ENCODE data around the gene TUFT1. TPM values are rescaled to one million over a fixed set of nuclear protein-coding genes. Genes with fewer than 3 reads are reported as not detected.
"Not testable (repeated sequence)": the region's sequence is repeated elsewhere in the genome, so short reads cannot be mapped to it uniquely, and the experiment has no call there.

The TUFT1 gene
- total RNA-seq, 1 donor from 2014 or later = 17.3 TPM

GRCh38 chr1:151618470-151618869 lies 78.4 kb downstream of the TUFT1 start:
- H3K27ac Mint-ChIP-seq = no peak overlapping the region
- no peaks in the 10 kb centered on the region for H3K27me3 Mint-ChIP-seq (ENCODE audit: low read depth)
- no peaks in the 10 kb centered on the region for H3K36me3 Mint-ChIP-seq
- no peak overlapping the region for H3K4me3 Mint-ChIP-seq
- H3K4me1 Mint-ChIP-seq = peaks cover 38% of the 10 kb centered on the region
- TF ChIP-seq, protein P1, sequence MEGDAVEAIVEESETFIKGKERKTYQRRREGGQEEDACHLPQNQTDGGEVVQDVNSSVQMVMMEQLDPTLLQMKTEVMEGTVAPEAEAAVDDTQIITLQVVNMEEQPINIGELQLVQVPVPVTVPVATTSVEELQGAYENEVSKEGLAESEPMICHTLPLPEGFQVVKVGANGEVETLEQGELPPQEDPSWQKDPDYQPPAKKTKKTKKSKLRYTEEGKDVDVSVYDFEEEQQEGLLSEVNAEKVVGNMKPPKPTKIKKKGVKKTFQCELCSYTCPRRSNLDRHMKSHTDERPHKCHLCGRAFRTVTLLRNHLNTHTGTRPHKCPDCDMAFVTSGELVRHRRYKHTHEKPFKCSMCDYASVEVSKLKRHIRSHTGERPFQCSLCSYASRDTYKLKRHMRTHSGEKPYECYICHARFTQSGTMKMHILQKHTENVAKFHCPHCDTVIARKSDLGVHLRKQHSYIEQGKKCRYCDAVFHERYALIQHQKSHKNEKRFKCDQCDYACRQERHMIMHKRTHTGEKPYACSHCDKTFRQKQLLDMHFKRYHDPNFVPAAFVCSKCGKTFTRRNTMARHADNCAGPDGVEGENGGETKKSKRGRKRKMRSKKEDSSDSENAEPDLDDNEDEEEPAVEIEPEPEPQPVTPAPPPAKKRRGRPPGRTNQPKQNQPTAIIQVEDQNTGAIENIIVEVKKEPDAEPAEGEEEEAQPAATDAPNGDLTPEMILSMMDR (IDR thresholded peaks at IDR 0.05; ENCODE audit: unreplicated experiment) = no peak
- H3K9me3 Mint-ChIP-seq = no peaks in the 10 kb centered on the region
- DNase-seq (ENCODE audit: low spot score in 2 of 2, unreplicated experiment in 2 of 2) = no peak

DNA sequence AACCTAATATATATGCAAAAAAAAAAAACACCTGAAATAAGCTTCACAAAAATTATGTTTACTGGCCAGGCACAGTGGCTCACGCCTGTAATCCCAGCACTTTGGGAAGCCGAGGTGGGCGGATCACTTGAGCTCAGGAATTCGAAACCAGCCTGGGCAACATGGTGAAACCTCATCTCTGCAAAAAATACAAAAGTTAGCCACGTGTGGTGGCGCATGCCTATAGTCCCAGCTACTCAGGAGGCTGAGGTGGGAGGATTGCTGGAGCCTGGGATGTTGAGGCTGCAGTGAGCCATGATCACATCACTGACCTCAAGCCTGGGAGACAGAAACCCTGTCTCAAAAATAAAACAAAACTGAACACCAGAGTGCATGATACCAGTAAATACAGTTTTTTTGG lies 78.9 kb downstream of the TUFT1 start:
- H3K4me1 Mint-ChIP-seq = peaks cover 33% of the 10 kb centered on the region
- H3K36me3 Mint-ChIP-seq; H3K27me3 Mint-ChIP-seq (ENCODE audit: low read depth); H3K4me3 Mint-ChIP-seq; H3K27ac Mint-ChIP-seq; DNase-seq (ENCODE audit: low spot score in 2 of 2, unreplicated experiment in 2 of 2); H3K9me3 Mint-ChIP-seq: not testable (repeated sequence)

GRCh38 chr1:151619489-151620093 lies 79.5 kb downstream of the TUFT1 start:
- Mint-ChIP-seq H3K9me3 (no peaks in the 10 kb centered on the region), H3K4me1 (peaks cover 29% of the 10 kb centered on the region), H3K27me3 (ENCODE audit: low read depth) (no peaks in the 10 kb centered on the region), H3K27ac (peak overlapping the region; percentile 30), H3K36me3 (no peaks in the 10 kb centered on the region), H3K4me3 (no peak overlapping the region)
- TF ChIP-seq, protein P1 (IDR thresholded peaks at IDR 0.05; ENCODE audit: unreplicated experiment) = no peak
- DNase-seq (ENCODE audit: low spot score in 2 of 2, unreplicated experiment in 2 of 2) = no peak

GRCh38 chr1:151620286-151620685 lies 80.2 kb downstream of the TUFT1 start:
- DNase-seq (ENCODE audit: low spot score in 2 of 2, unreplicated experiment in 2 of 2) = no peak
- peak overlapping the region; percentile 75 for H3K27ac Mint-ChIP-seq
- H3K36me3 Mint-ChIP-seq = no peaks in the 10 kb centered on the region
- H3K4me3 Mint-ChIP-seq = no peak overlapping the region
- no peaks in the 10 kb centered on the region for H3K9me3 Mint-ChIP-seq
- peaks cover 27% of the 10 kb centered on the region for H3K4me1 Mint-ChIP-seq
- no peaks in the 10 kb centered on the region for H3K27me3 Mint-ChIP-seq (ENCODE audit: low read depth)
- TF ChIP-seq, protein P1 (IDR thresholded peaks at IDR 0.05; ENCODE audit: unreplicated experiment) = no peak

- no peak for DNase-seq (ENCODE audit: low spot score in 2 of 2, unreplicated experiment in 2 of 2)
- TF ChIP-seq, protein P1 (IDR thresholded peaks at IDR 0.05; ENCODE audit: unreplicated experiment) = no peak
- no peaks in the 10 kb centered on the region for H3K36me3 Mint-ChIP-seq
- peak overlapping the region; percentile 77 for H3K27ac Mint-ChIP-seq
- H3K4me1 Mint-ChIP-seq = peaks cover 18% of the 10 kb centered on the region
- no peaks in the 10 kb centered on the region for H3K27me3 Mint-ChIP-seq (ENCODE audit: low read depth)
- no peaks in the 10 kb centered on the region for H3K9me3 Mint-ChIP-seq
- no peak overlapping the region for H3K4me3 Mint-ChIP-seq
These were observed 81.2 kb downstream of the TUFT1 start for GRCh38 chr1:151621351-151621750.

DNA sequence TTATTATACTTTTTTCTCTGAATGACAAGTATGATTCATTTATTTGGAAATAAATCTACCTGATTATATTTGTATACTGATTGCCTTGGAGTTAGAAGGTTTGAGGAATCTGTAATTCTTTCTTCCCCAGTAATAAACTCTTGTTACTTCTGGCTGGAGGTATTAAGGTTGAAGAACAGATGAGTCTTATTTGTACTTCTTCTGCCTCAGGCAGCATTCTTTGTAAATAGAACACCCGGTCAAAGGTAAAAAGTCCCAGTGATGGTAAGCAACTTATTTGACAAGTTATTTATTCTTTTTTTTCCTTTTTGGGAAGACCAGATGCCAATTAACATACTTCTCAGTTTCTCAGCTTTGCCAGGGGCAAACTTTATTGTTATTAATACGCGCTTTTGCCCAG lies 84.7 kb downstream of the TUFT1 start:
- Mint-ChIP-seq H3K4me3 (no peak overlapping the region), H3K4me1 (peaks cover 9% of the 10 kb centered on the region), H3K36me3 (peaks cover 14% of the 10 kb centered on the region), H3K27ac (no peak overlapping the region), H3K9me3 (peaks cover 5% of the 10 kb centered on the region), H3K27me3 (ENCODE audit: low read depth) (no peaks in the 10 kb centered on the region)
- no peak for DNase-seq (ENCODE audit: low spot score in 2 of 2, unreplicated experiment in 2 of 2)
- TF ChIP-seq, protein P1 (IDR thresholded peaks at IDR 0.05; ENCODE audit: unreplicated experiment) = no peak
